K562 (cell line): ENCODE data around the gene SFI1. TPM values are rescaled to one million over a fixed set of nuclear protein-coding genes. Genes with fewer than 3 reads are reported as not detected.

ENCODE experiments used
- ATAC-seq: fragments of 200-7000 bp; cut with Tn5 transposase; 3 replicates; pipeline ENCODE4 v1.9.1; 2020; ENCODE audit warnings: moderate library complexity
- BruUV-seq: library from RNA; stranded (reverse); fragments of 400-500 nt; replicated peaks from 2 replicates; lab custom pipeline; 2021; lab: Mats Ljungman, UMichigan
- CTCF ChIA-PET: fragments of 300-600 bp; formaldehyde crosslinking; extraction: SDS; loops from one replicate; lab custom pipeline; 2021; ENCODE audit warnings: low intra/inter-chr PET ratio; lab: Yijun Ruan, JAX
- POLR2A ChIA-PET: fragments of 300-600, 350-650 bp; sonication (Branson Sonifier 250); formaldehyde crosslinking; extraction: SDS; loops from one replicate; lab custom pipeline; 2021; ENCODE audit warnings: antibody characterized with exemption, inconsistent platforms; lab: Yijun Ruan, JAX
- DNase-seq, 4 experiments: peaks; one replicate each; pipeline versions ENCODE4 v3.0.0 to v3.0.0-alpha.2; 2011 to 2018; ENCODE audit warnings: low spot score in 3 of 4, mixed read lengths in 3 of 4; ENCODE audit errors: extremely low read depth in 1 of 4
- FAIRE-seq: peaks from 2 replicates; lab custom pipeline; 2011; peaks lifted over from hg19 to GRCh38; lab: Jason Lieb, UNC
- H2AFZ ChIP-seq: 2 replicates; pipeline ENCODE4 v1.6.0; 2011; ENCODE audit warnings: low read depth, low read length, control low read depth, inconsistent platforms
- H3K27ac ChIP-seq: fragments of 200-600 bp; 3 replicates; pipeline ENCODE4 v1.8.0; 2011; ENCODE audit warnings: low read depth, mild to moderate bottlenecking, control low read depth, inconsistent platforms, low read length, moderate library complexity, mixed read lengths; ENCODE audit errors: extremely low read depth
- H3K27me3 ChIP-seq, 2 experiments: fragments of 300-600 bp in 1 of 2; 2 replicates in 1 of 2; 3 replicates in 1 of 2; pipeline versions ENCODE4 v1.6.0 to v1.8.0; 2011; ENCODE audit warnings: inconsistent platforms in 2 of 2, low read length in 2 of 2, mild to moderate bottlenecking in 1 of 2, mixed read lengths in 1 of 2, moderate library complexity in 1 of 2; ENCODE audit not compliant: control insufficient read depth in 2 of 2, insufficient read depth in 2 of 2
- H3K36me3 ChIP-seq: fragments of 300-600 bp; 3 replicates; pipeline ENCODE4 v1.8.0; 2011; ENCODE audit warnings: mild to moderate bottlenecking, low read length, inconsistent platforms; ENCODE audit not compliant: control insufficient read depth, insufficient read depth
- H3K4me1 ChIP-seq, 2 experiments: fragments of 200-600 bp in 1 of 2; replicated peaks in 1 of 2; 2 replicates in 1 of 2; 3 replicates in 1 of 2; pipeline versions ENCODE4 v1.5.1 to v1.8.0; 2011; ENCODE audit warnings: inconsistent platforms in 2 of 2, low read length in 2 of 2, mild to moderate bottlenecking in 1 of 2, mixed read lengths in 1 of 2, moderate library complexity in 1 of 2; ENCODE audit not compliant: control insufficient read depth in 2 of 2, insufficient read depth in 2 of 2
- H3K4me2 ChIP-seq: 2 replicates; pipeline ENCODE4 v1.6.1; 2011; ENCODE audit warnings: low read length, control low read depth, inconsistent platforms, mixed read lengths; ENCODE audit not compliant: insufficient read depth
- H3K4me3 ChIP-seq: fragments of 200-600 bp; sonication (generic), shearing (Covaris generic); 2 replicates; pipeline ENCODE4 v1.5.1; 2016; ENCODE audit warnings: control low read depth, inconsistent platforms
- H3K79me2 ChIP-seq: fragments of 200-600 bp; 3 replicates; pipeline ENCODE4 v1.8.0; 2011; ENCODE audit warnings: low read length, inconsistent platforms; ENCODE audit not compliant: control insufficient read depth, insufficient read depth
- H3K9ac ChIP-seq, 2 experiments: 2 replicates each; pipeline versions ENCODE4 v1.6.0 to v1.6.1; 2011; ENCODE audit warnings: low read depth in 2 of 2, low read length in 2 of 2, control low read depth in 1 of 2, inconsistent platforms in 1 of 2, mild to moderate bottlenecking in 1 of 2, mixed read lengths in 1 of 2; ENCODE audit not compliant: insufficient read depth in 1 of 2
- H3K9me1 ChIP-seq: one replicate; pipeline ENCODE4 v1.6.0; 2011; ENCODE audit warnings: inconsistent platforms, mild to moderate bottlenecking, low read length, moderate library complexity; ENCODE audit not compliant: control insufficient read depth, insufficient read depth
- H3K9me3 ChIP-seq: replicated peaks from 2 replicates; pipeline ENCODE4 v1.5.1; 2011; ENCODE audit warnings: low read depth, low read length, inconsistent platforms; ENCODE audit not compliant: control insufficient read depth, insufficient read depth
- H4K20me1 ChIP-seq: replicated peaks from 2 replicates; pipeline ENCODE4 v1.6.1; 2011; ENCODE audit warnings: low read length, inconsistent platforms, mixed read lengths; ENCODE audit not compliant: control insufficient read depth, insufficient read depth
- ARID1B ChIP-seq: fragments of 450-650 bp; IDR thresholded peaks from 2 replicates; pipeline ENCODE4 v1.6.1; 2016; ENCODE audit warnings: antibody characterized with exemption, mild to moderate bottlenecking, inconsistent platforms
- BHLHE40 ChIP-seq: IDR thresholded peaks from 2 replicates; pipeline ENCODE4 v1.6.1; 2011; ENCODE audit warnings: low read length, improper control_type of control experiment
- ESRRA ChIP-seq: fragments of 450-650 bp; IDR thresholded peaks from 2 replicates; pipeline ENCODE4 v1.6.1; 2014; ENCODE audit warnings: low read depth, mild to moderate bottlenecking, moderate library complexity, borderline replicate concordance
- FOSL1 ChIP-seq: fragments of 200-800 bp; sonication (Bioruptor generic); conservative IDR thresholded peaks from 2 replicates; pipeline ENCODE4 v1.6.1; 2016; ENCODE audit warnings: missing genetic modification characterization, missing compliant biosample characterization
- JUN ChIP-seq, 2 experiments: sonication (generic) in 1 of 2; formaldehyde crosslinking in 1 of 2; IDR thresholded peaks; 2 replicates each; pipeline versions ENCODE4 v1.6.1 to v1.8.0; 2012 to 2022; ENCODE audit warnings: borderline replicate concordance in 2 of 2, mild to moderate bottlenecking in 2 of 2, improper control_type of control experiment in 1 of 2, low read depth in 1 of 2, low read length in 1 of 2, missing genetic modification reagents in 1 of 2
- JUND ChIP-seq, 2 experiments: IDR thresholded peaks; 2 replicates in 1 of 2; 3 replicates in 1 of 2; pipeline ENCODE4 v1.6.1; 2011; ENCODE audit warnings: borderline replicate concordance in 2 of 2, low read depth in 2 of 2, low read length in 2 of 2, improper control_type of control experiment in 1 of 2, missing biosample characterization in 1 of 2, missing genetic modification characterization in 1 of 2, missing genetic modification reagents in 1 of 2
- NCOA6 ChIP-seq: fragments of 450-650 bp; IDR thresholded peaks from 2 replicates; pipeline ENCODE4 v1.6.1; 2017; ENCODE audit warnings: mild to moderate bottlenecking
- NR2C2 ChIP-seq, 2 experiments: fragments of 200-800 bp in 1 of 2; sonication (Bioruptor generic) in 1 of 2; sonication (generic) in 1 of 2; formaldehyde crosslinking in 1 of 2; IDR thresholded peaks; 2 replicates each; pipeline versions ENCODE4 v1.6.1 to v1.8.0; 2016 to 2022; ENCODE audit warnings: mild to moderate bottlenecking in 1 of 2, missing compliant biosample characterization in 1 of 2, missing genetic modification characterization in 1 of 2, missing genetic modification reagents in 1 of 2
- TOE1 ChIP-seq, 2 experiments: fragments of 450-650 bp in 1 of 2; sonication (generic) in 1 of 2; formaldehyde crosslinking in 1 of 2; IDR thresholded peaks; 2 replicates each; pipeline versions ENCODE4 v1.7.1 to v1.8.0; 2016 to 2022; ENCODE audit warnings: borderline replicate concordance in 2 of 2, mild to moderate bottlenecking in 2 of 2, antibody characterized with exemption in 1 of 2, inconsistent platforms in 1 of 2, low read depth in 1 of 2, missing genetic modification reagents in 1 of 2, moderate library complexity in 1 of 2
- WGBS: fragments of 100-300 bp; shearing (Covaris generic); methylation state at CpG from one replicate; pipeline ENCODE4 v1.1.6; 2016; ENCODE audit warnings: low coverage, mixed read lengths; ENCODE audit not compliant: insufficient coverage; ENCODE audit errors: missing lambda C conversion rate; 5-methylcytosine and 5-hydroxymethylcytosine counted together
- in situ Hi-C: fragments of 300-500 bp; cut with MboI; formaldehyde crosslinking; loops from 4 replicates; pipeline ENCODE4 v1.15.0; 2018; ENCODE audit warnings: inconsistent platforms, mixed read lengths
- intact Hi-C: fragments of 100-400 bp; cut with micrococcal nuclease; formaldehyde crosslinking; loops from 2 replicates; pipeline ENCODE4 v1.14.2; 2022
- polyA plus RNA-seq, 8 experiments: library from polyadenylated mRNA; depleted of rRNA in 4 of 8; stranded (reverse) in 5 of 8; unstranded in 3 of 8; fragments of >200 nt; fragmentation: Nextera tagmentation in 2 of 8; fragmentation: Illumina TruSeq in 1 of 8; extraction: Ambion mirVana in 2 of 8; extraction: Trizol in 1 of 8; gene quantifications; 2 replicates each; pipeline versions ENCODE4 v1.2.1 to v1.2.3, GENCODE V29; 2011 to 2014; ENCODE audit warnings: inconsistent platforms in 1 of 8, missing spikeins in 1 of 8
- total RNA-seq, 7 experiments: library from RNA; depleted of rRNA in 6 of 7; stranded (reverse); fragments of >200 nt in 6 of 7; fragmentation: Illumina TruSeq in 2 of 7; extraction: Trizol in 2 of 7; gene quantifications; 2 replicates each; pipeline versions ENCODE4 v1.2.1 to v1.2.3, GENCODE V29; 2011 to 2021; ENCODE audit warnings: low replicate concordance in 1 of 7
- TF ChIP-seq, protein P1 (sequence below): fragments of 200-800 bp; sonication (Bioruptor generic); IDR thresholded peaks from 2 replicates; pipeline ENCODE4 v1.6.1; 2017; ENCODE audit warnings: missing genetic modification characterization, missing compliant biosample characterization
- TF ChIP-seq, protein P2 (sequence below), 2 experiments: fragments of 450-650 bp in 1 of 2; sonication (generic) in 1 of 2; formaldehyde crosslinking in 1 of 2; IDR thresholded peaks in 1 of 2; conservative IDR thresholded peaks in 1 of 2; 2 replicates each; pipeline versions ENCODE4 v1.6.1 to v1.8.1; 2016 to 2023; ENCODE audit warnings: mild to moderate bottlenecking in 2 of 2, moderate library complexity in 2 of 2, inconsistent platforms in 1 of 2, missing genetic modification reagents in 1 of 2
- TF ChIP-seq, protein P3 (sequence below): sonication (generic); formaldehyde crosslinking; IDR thresholded peaks from 2 replicates; pipeline ENCODE4 v1.5.0; 2020; ENCODE audit warnings: missing genetic modification reagents

SFI1 gene
- total and polyA plus RNA-seq, 9 of the 15 experiments (the other 6 are each of a cell fraction or from before 2014, with no cell fraction given): 3.0 to 25.6 (median 14.1) TPM

DNA sequence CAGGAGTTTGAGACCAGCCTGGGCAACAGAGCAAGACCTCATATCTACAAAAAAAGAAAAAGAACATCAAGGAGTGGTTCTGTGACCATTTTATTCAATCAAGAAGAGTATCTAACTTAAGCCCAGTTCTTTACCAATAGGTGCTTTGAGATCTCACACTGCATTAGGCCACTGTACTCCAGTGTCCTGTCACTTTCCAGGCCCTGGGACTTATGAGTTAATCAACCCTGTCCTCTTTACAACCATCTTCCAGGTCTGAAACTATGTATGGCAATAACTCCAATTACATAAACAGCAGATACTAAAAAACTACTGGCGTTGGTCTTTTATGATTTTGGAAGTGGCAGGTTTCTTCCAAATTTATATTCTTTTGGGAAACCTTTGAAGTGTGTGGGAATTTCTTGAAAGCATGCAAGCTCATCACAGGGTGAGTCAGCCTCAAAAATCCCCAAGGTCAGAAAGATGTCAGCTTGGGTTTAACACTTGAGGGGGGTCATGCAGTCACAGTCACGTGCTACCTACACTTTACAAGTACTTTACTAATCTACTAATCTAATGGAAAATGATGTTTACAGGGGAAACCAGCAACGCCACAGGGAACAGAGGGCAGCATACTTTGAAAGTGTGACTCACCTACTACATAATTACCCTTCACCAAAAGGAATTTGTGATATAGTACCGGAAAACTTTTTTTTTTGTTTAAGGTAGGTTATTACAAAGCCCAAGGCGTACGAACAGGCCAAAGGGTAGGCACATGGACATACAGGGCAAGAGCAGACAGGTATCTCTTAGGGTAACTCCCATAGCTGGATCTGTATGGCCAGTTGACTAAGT lies 150.1 kb downstream of the SFI1 start:
- DNase-seq (peak in 1 of 4 experiments; percentile 26), FAIRE-seq (peak; percentile 11), ATAC-seq (no peak)
- 44% methylated on average over 6 of the region's 6 CpGs for WGBS
- Histone ChIP-seq H3K9ac (no peak overlapping the region), H3K36me3 (peaks cover 26% of the 10 kb centered on the region; the same call in 2 of the 3 replicates), H3K9me1 (no peaks in the 10 kb centered on the region), H4K20me1 (no peaks in the 10 kb centered on the region), H3K79me2 (no peaks in the 10 kb centered on the region), H3K4me1 (peaks cover 0 to 5% of the 10 kb centered on the region in 2 experiments; a peak in 1 of 5 replicates), H3K27me3 (no peaks in the 10 kb centered on the region), H3K4me3 (no peak overlapping the region), H2AFZ (no peak overlapping the region), H3K9me3 (no peaks in the 10 kb centered on the region), H3K27ac (0 out of 3 replicates have a peak overlapping the region, but pooled peaks have one; percentile 39), H3K4me2 (no peak overlapping the region)
- in situ Hi-C loops (no loop called here), intact Hi-C loops (no loop called here)
- ChIA-PET CTCF (no interaction called here), POLR2A (interaction anchor here (0.5 to 0.6 kb wide), 2 partner anchors 11 to 106 kb away, joined by 3 to 4 read pairs; no protein-coding TSS in a partner anchor)
- no TSS peak for BruUV-seq
- TF ChIP-seq, protein P1, sequence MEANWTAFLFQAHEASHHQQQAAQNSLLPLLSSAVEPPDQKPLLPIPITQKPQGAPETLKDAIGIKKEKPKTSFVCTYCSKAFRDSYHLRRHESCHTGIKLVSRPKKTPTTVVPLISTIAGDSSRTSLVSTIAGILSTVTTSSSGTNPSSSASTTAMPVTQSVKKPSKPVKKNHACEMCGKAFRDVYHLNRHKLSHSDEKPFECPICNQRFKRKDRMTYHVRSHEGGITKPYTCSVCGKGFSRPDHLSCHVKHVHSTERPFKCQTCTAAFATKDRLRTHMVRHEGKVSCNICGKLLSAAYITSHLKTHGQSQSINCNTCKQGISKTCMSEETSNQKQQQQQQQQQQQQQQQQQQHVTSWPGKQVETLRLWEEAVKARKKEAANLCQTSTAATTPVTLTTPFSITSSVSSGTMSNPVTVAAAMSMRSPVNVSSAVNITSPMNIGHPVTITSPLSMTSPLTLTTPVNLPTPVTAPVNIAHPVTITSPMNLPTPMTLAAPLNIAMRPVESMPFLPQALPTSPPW (CRISPR knock-in tag): peak; percentile 46
- TF ChIP-seq TOE1 (IDR thresholded peaks at IDR 0.05; ENCODE audit: borderline replicate concordance): peak; percentile 42; the same call in 1 of the 2 replicates
- no peak for TF ChIP-seq TOE1 (CRISPR knock-in tag; IDR thresholded peaks at IDR 0.05; ENCODE audit: borderline replicate concordance, low read depth)
- TF ChIP-seq, protein P2, sequence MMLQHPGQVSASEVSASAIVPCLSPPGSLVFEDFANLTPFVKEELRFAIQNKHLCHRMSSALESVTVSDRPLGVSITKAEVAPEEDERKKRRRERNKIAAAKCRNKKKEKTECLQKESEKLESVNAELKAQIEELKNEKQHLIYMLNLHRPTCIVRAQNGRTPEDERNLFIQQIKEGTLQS (IDR thresholded peaks at IDR 0.05): peak; percentile 73
- TF ChIP-seq, protein P2 (CRISPR knock-in tag; conservative IDR thresholded peaks at IDR 0.05): no peak
- TF ChIP-seq ARID1B: peak; percentile 27; the same call in 1 of the 2 replicates
- TF ChIP-seq JUND (IDR thresholded peaks at IDR 0.05; ENCODE audit: borderline replicate concordance, low read depth, low read length): peak; percentile 41; the same call in 1 of the 2 replicates
- TF ChIP-seq JUND (tag; IDR thresholded peaks at IDR 0.05; ENCODE audit: borderline replicate concordance, low read depth, low read length): no peak
- no peak for TF ChIP-seq NCOA6
- peak; percentile 45; the same call in 1 of the 2 replicates for TF ChIP-seq JUN (IDR thresholded peaks at IDR 0.05; ENCODE audit: borderline replicate concordance, low read depth, low read length)
- no peak for TF ChIP-seq JUN (CRISPR knock-in tag; IDR thresholded peaks at IDR 0.05; ENCODE audit: borderline replicate concordance)
- TF ChIP-seq BHLHE40: peak; percentile 76
- peak; percentile 86 for TF ChIP-seq FOSL1 (tag)
- TF ChIP-seq NR2C2 (CRISPR knock-in tag; IDR thresholded peaks at IDR 0.05): no peak
- 0 out of 2 replicates have a peak, but pooled peaks have one; percentile 24 for TF ChIP-seq NR2C2 (tag; IDR thresholded peaks at IDR 0.05)
- TF ChIP-seq, protein P3, sequence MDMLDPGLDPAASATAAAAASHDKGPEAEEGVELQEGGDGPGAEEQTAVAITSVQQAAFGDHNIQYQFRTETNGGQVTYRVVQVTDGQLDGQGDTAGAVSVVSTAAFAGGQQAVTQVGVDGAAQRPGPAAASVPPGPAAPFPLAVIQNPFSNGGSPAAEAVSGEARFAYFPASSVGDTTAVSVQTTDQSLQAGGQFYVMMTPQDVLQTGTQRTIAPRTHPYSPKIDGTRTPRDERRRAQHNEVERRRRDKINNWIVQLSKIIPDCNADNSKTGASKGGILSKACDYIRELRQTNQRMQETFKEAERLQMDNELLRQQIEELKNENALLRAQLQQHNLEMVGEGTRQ (CRISPR knock-in tag): 0 out of 2 replicates have a peak, but pooled peaks have one; percentile 9
- peak; percentile 40; the same call in 1 of the 2 replicates for TF ChIP-seq ESRRA
